Stimulated activated CD4-positive, alpha-beta T cell treated with anti-CD3 and anti-CD28 coated beads, Interleukin-12 subunit alpha, Interleukin-12 subunit beta, amount 100 ng/mL, for 4 hours (primary cell): ENCODE results near the gene SEC61G.

Experiments used
- DNase-seq: peaks from one replicate; pipeline ENCODE4 v3.0.0-alpha.2; 2020

Gene SEC61G

GRCh38 chr7:54758702-54759592 is at the start of gene SEC61G:
SEC61G (minus strand) TSS chr7:54759211; CDS start chr7:54757588, 1,623 bp downstream.
- DNase-seq, result peak; percentile 93

GRCh38 chr7:54802841-54803240 is 43.8 kb upstream of the SEC61G start:
- DNase-seq, result no peak

GRCh38 chr7:54802114-54802513 is 43.1 kb upstream of the SEC61G start:
- DNase-seq, result no peak

GRCh38 chr7:54799792-54800191 is 40.8 kb upstream of the SEC61G start:
- no peak for DNase-seq

GRCh38 chr7:54798530-54798929 is 39.5 kb upstream of the SEC61G start:
- DNase-seq, result no peak

GRCh38 chr7:54796853-54797252 is 37.8 kb upstream of the SEC61G start:
- no peak for DNase-seq

GRCh38 chr7:54796150-54796549 is 37.1 kb upstream of the SEC61G start:
- no peak for DNase-seq

- no peak for DNase-seq
Observed at GRCh38 chr7:54792383-54792782, 33.4 kb upstream of the SEC61G start.

- peak; percentile 10 for DNase-seq
Observed at GRCh38 chr7:54788664-54789063, 29.7 kb upstream of the SEC61G start.

GRCh38 chr7:54785261-54785660 is 26.2 kb upstream of the SEC61G start:
- no peak for DNase-seq

GRCh38 chr7:54783952-54784351 is 24.9 kb upstream of the SEC61G start:
- no peak for DNase-seq

GRCh38 chr7:54782829-54783228 is 23.8 kb upstream of the SEC61G start:
- no peak for DNase-seq

- DNase-seq, result no peak
Observed at GRCh38 chr7:54782314-54782713, 23.3 kb upstream of the SEC61G start.

GRCh38 chr7:54781134-54781920 is 22.3 kb upstream of the SEC61G start:
- DNase-seq, result no peak

GRCh38 chr7:54780490-54780889 is 21.5 kb upstream of the SEC61G start:
- DNase-seq, result no peak

GRCh38 chr7:54778696-54779540 is 19.9 kb upstream of the SEC61G start:
- DNase-seq, result no peak

- DNase-seq, result no peak
Observed at GRCh38 chr7:54778166-54778565, 19.2 kb upstream of the SEC61G start.

- no peak for DNase-seq
Observed at GRCh38 chr7:54774785-54775740, 16.1 kb upstream of the SEC61G start.

GRCh38 chr7:54773472-54774399 is 14.7 kb upstream of the SEC61G start:
- DNase-seq, result peak; percentile 67

- no peak for DNase-seq
Observed at GRCh38 chr7:54769203-54769602, 10.2 kb upstream of the SEC61G start.

GRCh38 chr7:54764861-54765260 is 5.8 kb upstream of the SEC61G start:
- no peak for DNase-seq
